GM18526 (cell line): ENCODE measurements around the gene DNASE1L3.

ENCODE experiments used
- POLR2A ChIP-seq: IDR thresholded peaks from 3 replicates; pipeline ENCODE4 v1.6.1; 2011; ENCODE audit not compliant: insufficient read length; ENCODE audit errors: extremely low read depth

DNASE1L3 gene

DNA sequence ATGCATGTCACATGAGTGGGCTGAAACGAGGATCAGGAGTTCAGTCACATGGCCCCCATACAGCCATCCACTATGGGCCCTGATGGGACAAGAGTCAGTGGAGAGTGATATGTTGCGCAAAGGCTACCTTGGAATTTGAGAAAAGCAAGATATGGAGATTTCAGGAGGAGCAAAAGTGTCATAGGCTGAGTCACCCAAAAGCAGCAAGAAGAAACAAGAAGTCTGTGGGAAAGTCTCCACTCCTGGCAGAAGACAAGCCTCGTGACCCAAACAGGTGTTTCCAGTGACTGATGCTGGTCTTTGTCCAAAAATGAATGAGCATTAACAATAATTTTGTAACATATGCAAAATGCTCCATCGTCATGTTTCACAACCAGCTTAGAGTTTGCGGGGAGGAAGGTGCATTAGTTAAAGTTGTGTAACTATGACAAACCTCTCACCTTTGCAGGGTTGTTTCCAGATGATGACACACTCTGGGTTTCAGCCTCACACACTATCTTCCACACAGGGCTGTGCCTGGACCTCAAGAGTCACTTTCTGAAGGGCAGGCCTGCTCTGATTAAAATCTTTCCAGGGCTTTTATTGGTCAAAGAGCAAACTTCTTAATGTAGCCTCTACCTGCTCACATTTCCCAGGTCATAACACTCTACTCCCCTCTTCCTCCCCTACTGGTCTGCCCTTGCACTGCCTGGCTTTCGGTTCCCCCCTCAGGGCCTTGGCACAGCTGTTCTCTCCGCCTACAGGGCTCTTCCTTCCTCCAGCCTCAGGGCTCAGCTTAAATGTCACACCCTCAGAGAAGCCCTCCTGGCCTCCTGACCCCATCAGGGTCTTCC, 3.9 kb upstream of the DNASE1L3 start:
- TF ChIP-seq POLR2A: no peak

DNA sequence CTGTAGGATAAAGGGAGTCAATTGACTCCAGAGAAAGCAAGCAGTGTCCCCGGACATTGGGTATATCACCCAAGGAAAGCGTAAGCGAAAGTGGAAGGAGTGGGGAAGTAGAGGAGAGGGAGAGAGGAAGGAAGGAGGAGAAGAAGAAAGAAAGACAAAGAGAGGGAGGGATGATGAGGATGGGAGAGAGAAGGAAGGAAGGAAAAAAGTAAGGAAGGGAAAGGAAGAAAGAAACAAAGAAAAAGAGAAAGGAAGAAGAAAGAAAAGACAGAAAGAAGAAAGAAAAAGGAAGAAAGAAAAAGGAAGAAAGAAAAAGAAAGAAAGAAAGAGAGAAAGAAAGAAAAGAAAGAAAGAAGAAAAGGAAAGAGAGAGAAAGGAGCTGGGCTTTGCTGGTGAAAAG, 839 bp downstream of the DNASE1L3 start:
- TF ChIP-seq POLR2A: no peak

DNA sequence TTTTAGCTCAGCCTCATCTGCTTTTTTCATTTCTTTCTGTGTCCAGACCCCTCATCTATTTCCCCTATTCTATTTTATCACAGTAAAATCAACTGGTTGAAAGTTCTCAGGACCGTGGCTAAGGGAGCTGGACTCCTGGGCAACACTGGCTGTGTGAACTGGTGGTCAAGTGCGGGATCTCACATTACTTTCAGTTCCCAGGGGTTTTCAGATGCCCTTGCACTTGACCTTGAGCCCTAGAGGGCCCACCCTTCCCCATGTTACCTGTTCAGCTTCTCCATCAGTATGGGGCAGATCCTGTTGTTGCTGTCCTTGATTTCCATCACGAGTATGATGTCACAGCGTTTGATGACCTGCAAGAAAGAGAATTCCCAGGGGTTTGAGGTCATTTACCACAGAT, 2.8 kb downstream of the DNASE1L3 start:
- no peak for TF ChIP-seq POLR2A

DNA sequence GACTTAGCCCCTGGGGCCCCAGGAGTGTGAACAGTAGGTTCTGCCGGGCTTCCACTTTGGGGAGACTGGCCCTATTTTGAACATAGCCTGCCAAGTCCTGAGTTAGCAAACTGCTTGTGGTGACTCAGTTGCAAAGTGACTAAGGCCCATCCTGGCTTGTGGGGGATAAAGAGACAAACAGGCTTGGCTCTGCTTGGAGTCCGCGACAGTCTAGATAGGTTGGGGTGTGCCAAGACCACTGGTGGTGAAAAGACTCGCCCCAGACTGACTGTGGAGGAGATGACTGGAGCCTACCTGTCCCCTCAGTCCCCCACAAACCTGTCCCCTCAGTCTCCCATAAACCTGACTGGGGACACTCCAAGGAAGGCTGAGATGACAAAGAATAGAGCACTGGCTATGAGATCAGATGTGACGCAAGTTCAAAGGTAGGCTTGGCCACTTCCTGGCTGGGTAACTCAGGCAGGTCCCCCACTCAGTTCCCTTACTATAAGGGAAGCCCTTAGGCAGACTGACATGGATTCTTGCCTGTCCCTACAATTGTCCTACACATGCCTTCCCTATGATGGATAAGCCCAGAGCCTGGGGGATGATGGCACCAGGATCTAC, 4.3 kb downstream of the DNASE1L3 start:
- no peak for TF ChIP-seq POLR2A

DNA sequence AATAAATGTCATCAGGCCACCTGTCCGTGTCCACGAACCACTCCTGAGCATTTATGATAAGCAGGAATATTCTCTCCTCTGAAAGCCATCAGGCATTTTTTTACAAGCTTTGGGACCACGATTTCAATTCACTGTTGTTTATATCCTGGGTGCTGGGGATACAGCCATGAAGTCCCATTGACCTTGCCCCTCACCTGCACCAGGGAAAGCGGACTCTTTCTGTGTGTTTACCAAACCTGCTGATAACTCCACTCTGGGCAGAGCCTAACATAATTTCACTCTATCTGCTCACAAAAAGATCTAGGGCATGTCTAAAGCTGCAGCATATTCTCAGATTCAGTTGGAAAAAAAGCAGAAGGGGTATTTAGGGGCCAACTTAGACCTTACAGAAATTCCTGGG, 4.8 kb downstream of the DNASE1L3 start:
- TF ChIP-seq POLR2A: no peak

DNA sequence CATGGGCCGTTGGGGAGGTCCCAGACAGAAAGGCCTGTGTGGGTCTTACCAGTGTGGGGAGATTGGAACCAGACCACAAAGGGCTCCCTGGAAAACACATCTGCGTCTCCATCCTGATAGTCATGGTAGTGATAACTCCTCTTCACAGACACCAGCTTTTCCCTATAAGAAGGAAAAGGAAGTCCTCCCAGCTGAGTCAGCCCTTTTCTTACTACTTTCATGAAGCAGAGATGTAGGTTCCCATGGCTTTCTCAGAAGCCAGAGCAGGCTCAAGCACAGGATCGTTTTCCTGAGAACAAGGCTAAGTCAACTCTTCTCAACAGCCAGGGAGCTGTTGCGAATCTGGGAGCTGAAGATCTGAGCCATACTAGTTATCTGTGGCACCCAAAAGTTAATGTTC, 6.1 kb downstream of the DNASE1L3 start:
- no peak for TF ChIP-seq POLR2A

DNA sequence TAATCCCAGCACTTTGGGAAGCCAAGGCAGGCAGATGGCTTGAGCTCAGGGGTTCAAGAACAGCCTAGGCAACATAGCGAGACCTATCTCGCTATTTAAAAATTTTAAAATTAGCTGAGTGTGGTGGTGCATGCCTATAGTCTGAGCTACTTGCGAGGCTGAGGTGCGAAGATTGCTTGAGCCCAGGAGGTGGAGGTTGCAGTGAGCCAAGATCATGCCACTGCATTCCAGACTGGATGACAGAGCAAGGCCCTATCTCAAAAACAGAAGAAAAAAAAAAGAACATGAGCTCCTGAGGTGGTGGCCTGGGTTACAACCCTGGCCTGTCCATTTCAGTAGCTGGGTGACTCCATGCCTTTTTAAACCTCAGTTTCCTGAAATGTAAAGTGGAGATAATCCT, 7.2 kb downstream of the DNASE1L3 start:
- no peak for TF ChIP-seq POLR2A

DNA sequence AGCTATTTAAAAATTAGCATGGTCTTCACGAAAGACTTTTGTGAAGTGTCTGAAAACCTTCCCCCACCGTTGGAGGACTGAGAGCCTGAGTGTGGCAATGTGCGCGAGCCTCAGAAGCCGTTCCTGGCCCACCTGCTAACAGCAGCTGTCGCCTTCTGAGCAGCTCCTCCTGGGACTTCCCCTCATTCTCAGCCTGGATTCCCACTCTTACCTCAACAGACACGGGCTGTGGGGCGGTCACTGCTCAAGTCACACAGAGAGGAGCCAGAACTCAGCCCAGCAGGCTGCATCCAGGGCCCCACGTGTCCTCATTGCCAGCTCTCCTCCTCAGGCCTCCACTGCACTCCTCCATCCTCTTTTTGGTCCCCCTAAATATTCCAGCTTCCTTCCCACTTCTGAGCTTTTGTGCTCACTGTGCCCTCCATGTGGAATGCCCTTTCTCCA, 7.8 kb downstream of the DNASE1L3 start:
- TF ChIP-seq POLR2A: no peak

DNA sequence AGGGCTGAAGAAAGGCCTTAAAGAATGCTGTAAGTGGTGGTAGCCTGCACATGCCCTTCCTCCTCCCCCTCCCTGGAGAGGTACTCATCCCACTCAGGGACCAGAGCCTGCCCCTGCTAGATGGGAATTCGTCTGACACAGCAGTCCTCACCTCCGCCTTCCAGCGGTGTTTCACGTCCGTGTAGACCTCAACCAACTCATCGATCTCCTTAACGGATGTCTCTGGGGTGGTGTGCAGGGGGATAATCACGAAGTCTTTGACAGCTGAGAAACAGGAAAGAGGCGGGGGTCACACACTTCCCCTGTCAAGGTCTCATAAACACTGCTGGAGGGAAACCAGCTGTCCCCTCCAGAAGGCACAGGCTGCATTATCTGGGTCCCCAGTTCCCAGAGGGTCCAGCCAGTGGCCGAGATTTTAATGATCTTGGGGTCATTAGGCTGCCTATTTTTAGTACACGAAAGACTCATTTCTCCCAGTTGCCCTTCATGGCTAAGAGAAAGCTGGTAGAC, 9.9 kb downstream of the DNASE1L3 start:
- no peak for TF ChIP-seq POLR2A

DNA sequence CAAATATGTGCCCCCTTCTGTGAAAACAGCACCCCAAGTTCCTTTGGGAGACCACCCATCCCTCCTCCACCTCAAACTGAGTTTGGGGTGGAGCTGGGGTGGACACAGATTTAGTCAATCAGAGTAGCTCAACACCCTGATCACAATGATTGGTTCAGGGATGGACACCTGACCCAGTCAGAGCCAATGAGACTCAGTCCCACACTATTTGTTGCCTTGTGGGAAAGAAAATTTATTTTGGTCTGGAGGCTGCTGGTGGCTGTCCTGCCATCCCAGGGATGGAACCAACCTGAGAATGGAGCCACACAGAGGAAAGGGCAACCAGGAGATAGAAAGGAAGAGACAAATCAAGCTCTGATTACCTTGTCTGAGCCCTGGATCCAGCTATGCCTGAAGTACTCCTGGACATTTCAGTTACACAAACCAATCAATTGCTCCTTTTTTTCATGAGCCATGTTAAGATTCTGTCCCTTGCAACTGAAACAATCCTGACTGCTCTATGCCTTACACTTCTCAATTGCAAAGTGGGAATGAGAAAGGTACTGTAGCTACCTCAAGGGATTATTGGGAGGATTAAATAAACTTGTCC, 10.6 kb downstream of the DNASE1L3 start:
- TF ChIP-seq POLR2A: no peak

DNA sequence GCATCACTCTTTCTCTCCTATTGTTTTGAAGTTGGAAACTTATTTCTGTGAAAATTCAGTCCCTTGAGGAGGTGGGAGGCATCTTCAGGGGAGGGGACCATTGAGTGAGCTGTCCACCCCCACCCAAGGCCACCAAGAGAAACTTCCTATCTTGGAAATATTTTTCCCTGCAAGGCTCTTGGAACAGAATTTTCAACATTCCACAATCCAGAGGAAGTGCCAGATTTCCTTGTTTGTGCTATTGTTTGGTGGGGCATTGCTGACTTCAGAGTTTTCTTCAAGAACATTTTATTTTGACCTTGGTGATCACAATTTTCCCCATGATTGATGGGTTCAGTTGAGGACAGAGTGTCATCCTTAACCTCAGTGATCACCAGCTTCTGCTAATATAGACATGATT, 12.0 kb downstream of the DNASE1L3 start:
- TF ChIP-seq POLR2A: no peak

DNA sequence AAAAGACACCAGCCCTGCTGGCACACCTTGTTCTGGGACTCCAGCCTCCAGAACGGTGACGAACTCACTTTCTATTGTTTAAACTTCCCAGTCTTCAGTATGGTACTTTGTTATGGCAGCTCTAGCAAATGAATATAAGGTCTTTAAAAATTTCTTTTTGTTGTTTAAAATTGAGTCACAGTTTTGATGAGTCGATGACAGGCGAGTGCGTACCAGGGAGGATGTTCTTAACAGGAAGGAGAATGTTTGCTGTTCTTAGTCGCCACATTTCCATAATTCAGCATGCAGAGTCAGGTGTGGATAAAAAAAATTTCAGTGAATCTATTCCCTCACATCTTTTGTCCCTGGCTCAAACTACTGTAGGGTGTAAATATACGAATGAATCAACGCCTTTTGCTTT, 12.4 kb downstream of the DNASE1L3 start:
- TF ChIP-seq POLR2A: no peak

DNA sequence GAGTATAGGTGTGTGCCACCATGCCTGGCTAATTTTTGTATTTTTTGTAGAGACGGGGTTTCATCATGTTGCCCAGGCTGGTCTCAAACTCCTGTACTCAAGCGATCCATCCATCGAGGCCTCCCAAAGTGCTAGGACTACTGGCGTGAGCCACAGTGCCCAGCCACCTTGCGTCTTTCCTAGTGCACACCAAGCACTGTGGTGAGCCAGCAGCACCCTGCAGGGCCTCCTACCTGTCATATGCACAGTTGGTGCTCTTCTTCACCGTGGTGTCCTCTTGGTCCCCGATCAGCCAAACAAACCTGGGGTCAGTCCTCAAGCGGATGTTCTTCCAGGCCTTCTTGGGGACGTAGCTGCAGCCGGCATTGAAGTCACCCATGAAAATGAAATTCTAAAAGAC, 13.2 kb downstream of the DNASE1L3 start:
- no peak for TF ChIP-seq POLR2A

DNA sequence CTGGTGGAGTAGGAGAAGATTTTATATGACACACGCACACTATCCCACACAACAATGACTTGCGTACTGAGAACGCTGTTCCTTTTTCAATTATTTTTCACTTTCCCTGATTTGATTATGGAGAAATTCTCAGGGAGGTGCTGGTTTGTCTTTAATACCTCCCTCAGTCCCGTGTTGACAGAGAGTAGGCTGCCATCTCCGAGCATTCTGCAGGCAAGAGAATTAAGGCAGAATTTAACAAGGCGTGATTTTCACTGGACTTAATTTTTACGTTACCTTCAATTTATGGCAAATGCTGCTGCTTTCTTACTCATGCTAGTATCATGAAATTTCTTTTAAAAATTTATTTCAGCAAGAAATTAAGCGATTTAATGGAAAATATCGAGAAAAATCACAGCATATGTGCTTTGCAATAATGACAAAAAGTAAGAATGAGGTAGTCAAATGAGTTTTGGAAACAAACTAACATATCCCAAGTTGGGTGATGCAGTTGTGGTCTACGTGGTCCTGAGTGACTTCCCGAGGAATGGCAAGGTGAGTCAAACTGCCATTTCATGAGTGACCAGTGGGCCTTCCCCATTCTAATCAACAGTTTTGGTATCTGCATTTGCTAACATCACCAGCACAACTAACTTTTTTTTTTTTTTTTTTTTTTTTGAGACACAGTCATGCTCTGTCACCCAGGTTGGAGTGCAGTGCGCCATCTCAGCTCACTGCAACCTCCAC, 16.9 kb downstream of the DNASE1L3 start:
- TF ChIP-seq POLR2A: no peak

DNA sequence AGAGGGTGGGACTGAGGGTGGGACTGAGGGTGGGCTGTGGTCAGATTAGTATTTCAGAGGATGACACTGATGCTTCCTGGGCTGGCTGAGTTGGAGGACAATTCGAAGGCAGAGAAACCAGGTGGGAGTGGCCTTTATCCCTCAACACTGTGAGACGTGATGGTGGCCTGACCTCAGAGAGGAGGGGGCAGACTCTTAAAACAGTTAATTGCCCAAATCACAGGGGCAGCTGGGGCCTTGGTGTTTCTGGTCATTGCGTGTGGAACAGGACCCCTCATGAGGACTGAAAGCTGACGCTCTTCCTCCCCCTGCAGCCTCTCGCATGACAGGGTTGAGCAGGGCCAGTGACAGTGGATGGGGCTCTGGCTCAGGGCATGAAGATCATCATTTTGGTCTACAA, 18.7 kb downstream of the DNASE1L3 start:
- TF ChIP-seq POLR2A: no peak
